HG02840 (cell line): ENCODE results near the gene HELZ.
"Not testable (repeated sequence)": the region's sequence is repeated elsewhere in the genome, so short reads cannot be mapped to it uniquely, and the experiment has no call there.

Experiments used
- ATAC-seq: cut with Tn5 transposase; IDR thresholded peaks from one replicate; pipeline ENCODE4 v1.9.1; 2021; ENCODE audit warnings: mild to moderate bottlenecking, moderate library complexity, moderate number of reproducible peaks; ENCODE audit not compliant: unreplicated experiment, low FRiP score

The HELZ gene

GRCh38 chr17:67093348-67093747, 151.6 kb downstream of the HELZ start:
- ATAC-seq = no peak

- ATAC-seq = not testable (repeated sequence)
Measured at GRCh38 chr17:67092710-67093109, 152.3 kb downstream of the HELZ start.

GRCh38 chr17:67092291-67092690, 152.7 kb downstream of the HELZ start:
- no peak for ATAC-seq

GRCh38 chr17:67090341-67090740, 154.7 kb downstream of the HELZ start:
- ATAC-seq = no peak

- no peak for ATAC-seq
Measured at GRCh38 chr17:67088639-67089038, 156.4 kb downstream of the HELZ start.

- ATAC-seq = no peak
Measured at GRCh38 chr17:67085406-67085805, 159.6 kb downstream of the HELZ start.

- ATAC-seq = no peak
Measured at GRCh38 chr17:67082107-67082506, 162.9 kb downstream of the HELZ start.

- no peak for ATAC-seq
Measured at GRCh38 chr17:67080804-67081203, 164.2 kb downstream of the HELZ start.

- no peak for ATAC-seq
Measured at GRCh38 chr17:67079491-67079890, 165.5 kb downstream of the HELZ start.

- ATAC-seq = no peak
Measured at GRCh38 chr17:67078292-67078691, 166.7 kb downstream of the HELZ start.

- ATAC-seq = no peak
Measured at GRCh38 chr17:67076290-67076689, 168.7 kb downstream of the HELZ start.

- no peak for ATAC-seq
Measured at GRCh38 chr17:67074781-67075180, 170.2 kb downstream of the HELZ start.

- ATAC-seq = no peak
Measured at GRCh38 chr17:67072885-67073284, 172.1 kb downstream of the HELZ start.

GRCh38 chr17:67071595-67071994, 173.4 kb downstream of the HELZ start:
- ATAC-seq = no peak

GRCh38 chr17:67069603-67070136, 175.3 kb downstream of the HELZ start:
- ATAC-seq = no peak

GRCh38 chr17:67068999-67069398, 176.0 kb downstream of the HELZ start:
- no peak for ATAC-seq

- no peak for ATAC-seq
Measured at GRCh38 chr17:67067571-67068482, 177.2 kb downstream of the HELZ start.

GRCh38 chr17:67066717-67067116, 178.3 kb downstream of the HELZ start:
- no peak for ATAC-seq

GRCh38 chr17:67063141-67063540, 181.9 kb downstream of the HELZ start:
- ATAC-seq = no peak

GRCh38 chr17:67059372-67059771, 185.6 kb downstream of the HELZ start:
- no peak for ATAC-seq

- no peak for ATAC-seq
Measured at GRCh38 chr17:67058036-67058435, 187.0 kb downstream of the HELZ start.
